Neural crest cell (in vitro differentiated cells): ENCODE data around the gene TARS3. TPM values are rescaled to one million over a fixed set of nuclear protein-coding genes. Genes with fewer than 3 reads are reported as not detected.

Experiments used
- DNase-seq: peaks from one replicate; pipeline ENCODE4 v3.0.0; 2021; ENCODE audit warnings: low read depth, mixed read lengths, low spot score
- H3K27ac Mint-ChIP-seq: one replicate; pipeline ENCODE4 v1.8.0; 2021; ENCODE audit warnings: mild to moderate bottlenecking, mixed read lengths; ENCODE audit not compliant: unreplicated experiment
- H3K27me3 Mint-ChIP-seq: 2 replicates; pipeline ENCODE4 v1.8.0; 2021; ENCODE audit warnings: low read depth, mild to moderate bottlenecking, mixed read lengths
- H3K36me3 Mint-ChIP-seq: 2 replicates; pipeline ENCODE4 v1.8.0; 2021; ENCODE audit warnings: low read depth, mild to moderate bottlenecking, mixed read lengths
- H3K4me1 Mint-ChIP-seq: 2 replicates; pipeline ENCODE4 v1.8.0; 2021; ENCODE audit warnings: mixed read lengths
- H3K4me3 Mint-ChIP-seq: one replicate; pipeline ENCODE4 v1.8.0; 2021; ENCODE audit warnings: mild to moderate bottlenecking, mixed read lengths
- H3K9me3 Mint-ChIP-seq: 2 replicates; pipeline ENCODE4 v1.8.0; 2021; ENCODE audit warnings: mixed read lengths
- total RNA-seq: library from RNA; stranded (reverse); gene quantifications from 2 replicates; pipeline ENCODE4 v1.2.1, GENCODE V29; 2021
- TF ChIP-seq, protein P1 (sequence below): fragments of 200-600 bp; sonication (generic); conservative IDR thresholded peaks from 2 replicates; pipeline ENCODE4 v1.5.0; 2021; ENCODE audit warnings: antibody characterized with exemption, mild to moderate bottlenecking

The TARS3 gene
- total RNA-seq, 1 donor from 2014 or later, result 18.1 TPM

DNA sequence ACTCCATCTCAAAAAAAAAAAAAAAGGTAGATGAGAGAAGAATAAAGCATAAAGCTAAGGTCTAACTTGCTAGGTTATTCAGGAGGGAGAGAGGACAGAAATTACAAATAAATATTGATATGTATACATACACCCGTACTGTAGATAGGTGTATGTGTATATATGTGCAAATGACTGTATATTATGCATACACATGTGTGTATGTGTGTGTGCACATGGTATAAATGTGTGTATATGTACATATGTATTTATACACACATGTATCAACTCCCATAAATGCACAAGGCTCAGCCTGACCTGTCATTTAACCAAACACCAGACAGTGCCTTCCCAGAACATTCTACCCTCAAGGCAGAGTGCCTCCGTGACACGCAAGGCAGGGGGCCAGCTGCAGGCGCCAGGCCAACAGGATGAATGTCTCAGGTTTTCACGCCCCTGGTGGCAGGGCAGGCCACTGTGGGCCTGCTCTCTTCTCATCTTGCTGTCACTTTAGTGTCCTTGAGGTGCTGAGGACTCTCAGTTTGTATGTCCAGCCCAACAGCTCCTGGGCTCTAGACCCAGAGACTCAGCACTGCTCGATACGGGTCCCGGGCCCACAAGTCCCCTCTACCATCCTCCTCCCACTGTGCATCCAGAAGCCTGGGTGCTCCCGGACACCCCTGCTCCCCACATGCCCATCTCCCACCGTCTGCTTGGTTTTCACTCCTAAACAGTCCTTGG lies 112.5 kb downstream of the TARS3 start:
- TF ChIP-seq, protein P1, sequence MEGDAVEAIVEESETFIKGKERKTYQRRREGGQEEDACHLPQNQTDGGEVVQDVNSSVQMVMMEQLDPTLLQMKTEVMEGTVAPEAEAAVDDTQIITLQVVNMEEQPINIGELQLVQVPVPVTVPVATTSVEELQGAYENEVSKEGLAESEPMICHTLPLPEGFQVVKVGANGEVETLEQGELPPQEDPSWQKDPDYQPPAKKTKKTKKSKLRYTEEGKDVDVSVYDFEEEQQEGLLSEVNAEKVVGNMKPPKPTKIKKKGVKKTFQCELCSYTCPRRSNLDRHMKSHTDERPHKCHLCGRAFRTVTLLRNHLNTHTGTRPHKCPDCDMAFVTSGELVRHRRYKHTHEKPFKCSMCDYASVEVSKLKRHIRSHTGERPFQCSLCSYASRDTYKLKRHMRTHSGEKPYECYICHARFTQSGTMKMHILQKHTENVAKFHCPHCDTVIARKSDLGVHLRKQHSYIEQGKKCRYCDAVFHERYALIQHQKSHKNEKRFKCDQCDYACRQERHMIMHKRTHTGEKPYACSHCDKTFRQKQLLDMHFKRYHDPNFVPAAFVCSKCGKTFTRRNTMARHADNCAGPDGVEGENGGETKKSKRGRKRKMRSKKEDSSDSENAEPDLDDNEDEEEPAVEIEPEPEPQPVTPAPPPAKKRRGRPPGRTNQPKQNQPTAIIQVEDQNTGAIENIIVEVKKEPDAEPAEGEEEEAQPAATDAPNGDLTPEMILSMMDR, result no peak
- H3K4me1 Mint-ChIP-seq, result peaks cover 48% of the 10 kb centered on the region
- H3K9me3 Mint-ChIP-seq, result no peaks in the 10 kb centered on the region
- no peak overlapping the region for H3K27ac Mint-ChIP-seq
- H3K4me3 Mint-ChIP-seq, result no peak overlapping the region
- no peaks in the 10 kb centered on the region for H3K36me3 Mint-ChIP-seq
- H3K27me3 Mint-ChIP-seq, result no peaks in the 10 kb centered on the region
- no peak for DNase-seq

DNA sequence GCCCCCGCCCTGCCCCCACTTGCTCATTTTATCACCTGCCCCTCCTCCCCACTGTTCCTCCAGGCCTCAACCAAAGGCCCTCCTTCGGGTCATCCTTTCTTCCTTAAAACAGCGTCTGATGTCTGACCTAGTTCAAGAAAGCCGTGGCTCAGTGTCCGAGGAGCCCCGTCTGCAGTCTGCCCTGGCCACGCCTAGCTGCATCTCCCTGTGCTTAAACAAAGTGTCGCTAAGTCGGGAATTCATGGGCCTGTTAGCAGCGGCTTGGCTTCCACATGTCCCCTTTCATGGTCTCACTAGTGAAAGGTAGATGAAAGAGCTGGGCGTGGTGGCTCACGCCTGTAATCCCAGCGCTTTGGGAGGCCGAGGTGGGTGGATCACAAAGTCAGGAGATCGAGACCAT lies 113.3 kb downstream of the TARS3 start:
- TF ChIP-seq, protein P1, result no peak
- H3K27ac Mint-ChIP-seq, result no peak overlapping the region
- H3K4me1 Mint-ChIP-seq, result peaks cover 40% of the 10 kb centered on the region
- H3K27me3 Mint-ChIP-seq, result no peaks in the 10 kb centered on the region
- no peaks in the 10 kb centered on the region for H3K9me3 Mint-ChIP-seq
- H3K36me3 Mint-ChIP-seq, result no peaks in the 10 kb centered on the region
- H3K4me3 Mint-ChIP-seq, result no peak overlapping the region
- no peak for DNase-seq

DNA sequence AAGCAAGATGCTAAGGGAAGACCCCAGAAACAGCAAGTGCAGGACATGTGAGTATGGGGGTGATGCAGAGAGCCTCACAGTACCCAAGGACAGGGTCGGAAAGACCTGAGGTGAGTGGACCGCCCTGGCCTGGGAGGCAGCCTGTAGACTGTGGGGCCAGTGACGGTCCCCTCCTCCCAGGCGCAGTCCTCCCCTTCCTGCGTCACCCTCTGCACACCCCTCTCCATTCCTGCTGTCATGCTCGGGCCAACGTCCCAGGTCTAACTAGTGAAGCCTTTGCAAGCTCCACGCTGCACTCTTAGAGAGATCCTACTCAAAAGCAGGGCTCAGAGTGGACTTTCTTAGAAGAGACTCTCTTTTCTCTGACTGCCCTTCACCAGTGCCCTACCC lies 113.7 kb downstream of the TARS3 start:
- H3K27ac Mint-ChIP-seq, result peak overlapping the region; percentile 43

DNA sequence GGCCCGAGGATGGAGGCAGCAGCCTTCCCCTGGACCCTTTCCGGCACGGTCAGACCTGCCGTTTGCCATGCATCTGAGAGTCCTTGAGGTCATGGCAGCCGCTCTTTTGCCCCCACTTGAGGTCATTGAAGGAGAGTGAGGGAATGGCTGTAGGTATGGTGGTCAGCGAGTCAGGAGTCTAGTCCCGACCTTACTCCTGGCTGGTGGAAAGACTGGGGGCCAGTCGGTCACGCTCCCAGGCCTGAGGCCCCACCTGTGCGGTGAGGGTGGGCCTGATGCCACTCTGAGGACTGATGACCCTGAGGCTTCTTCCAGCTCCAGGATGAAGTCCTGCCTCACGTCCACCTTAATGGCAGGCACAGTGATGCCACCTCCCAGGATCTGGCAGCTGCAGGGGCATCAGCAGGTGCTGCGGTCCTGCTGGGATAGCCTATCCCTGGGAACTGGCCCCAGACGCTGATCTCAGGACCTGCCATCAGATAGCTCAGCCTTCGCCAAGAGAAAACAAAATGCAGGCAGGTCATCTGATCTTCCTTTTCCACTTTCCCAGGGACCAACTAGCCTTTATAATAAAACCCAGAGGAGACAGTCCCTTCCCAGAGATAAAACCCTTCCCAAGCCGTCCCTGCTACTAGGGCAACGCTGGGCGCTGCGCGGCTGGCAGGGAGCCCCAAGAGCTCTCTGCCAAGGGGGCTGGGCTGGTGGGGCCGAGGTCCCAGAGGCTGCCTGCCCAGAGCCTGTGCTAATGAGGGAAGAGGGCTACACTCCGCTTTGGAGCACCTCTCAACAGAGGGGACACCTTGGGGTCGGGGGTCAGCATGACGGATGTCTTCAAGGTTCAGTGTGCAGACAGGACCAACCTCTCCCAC lies 114.3 kb downstream of the TARS3 start:
- peaks cover 33% of the 10 kb centered on the region for H3K4me1 Mint-ChIP-seq

More for the DNA sequence above, 113.7 kb downstream of the TARS3 start:
- Mint-ChIP-seq H3K4me1 (peaks cover 36% of the 10 kb centered on the region), H3K9me3 (no peaks in the 10 kb centered on the region), H3K27me3 (no peaks in the 10 kb centered on the region), H3K4me3 (no peak overlapping the region), H3K36me3 (no peaks in the 10 kb centered on the region)
- DNase-seq, result no peak
- TF ChIP-seq, protein P1, result no peak

DNA sequence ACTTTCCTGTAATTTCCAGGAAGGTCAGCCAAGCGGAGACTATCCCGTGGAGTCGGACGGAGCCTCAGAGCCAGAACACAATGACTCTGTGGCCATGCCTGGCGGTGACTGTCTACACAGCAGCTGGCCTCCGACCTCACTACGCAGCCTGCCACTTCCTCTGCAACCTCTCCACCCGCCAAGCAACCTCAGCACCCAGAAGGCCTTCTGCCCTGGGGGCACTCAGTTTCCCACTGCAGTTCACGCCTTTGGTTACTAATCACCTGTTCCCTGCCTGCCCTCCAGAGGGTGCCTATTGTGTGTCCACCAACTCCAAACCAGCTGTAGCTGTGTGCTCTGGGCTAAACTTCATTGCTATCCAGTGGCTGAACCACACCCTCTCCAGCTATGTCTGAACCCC lies 116.1 kb downstream of the TARS3 start:
- H3K4me3 Mint-ChIP-seq, result no peak overlapping the region
- no peaks in the 10 kb centered on the region for H3K36me3 Mint-ChIP-seq
- TF ChIP-seq, protein P1, result no peak
- H3K9me3 Mint-ChIP-seq, result peaks cover 2% of the 10 kb centered on the region
- no peak overlapping the region for H3K27ac Mint-ChIP-seq
- H3K27me3 Mint-ChIP-seq, result peaks cover 9% of the 10 kb centered on the region
- DNase-seq, result no peak
- H3K4me1 Mint-ChIP-seq, result peaks cover 17% of the 10 kb centered on the region

More for the DNA sequence above, 114.3 kb downstream of the TARS3 start:
- Mint-ChIP-seq H3K27me3 (peaks cover 1% of the 10 kb centered on the region), H3K4me3 (no peak overlapping the region), H3K9me3 (no peaks in the 10 kb centered on the region), H3K27ac (peak overlapping the region; percentile 43), H3K36me3 (no peaks in the 10 kb centered on the region)
- no peak for DNase-seq
- TF ChIP-seq, protein P1, result no peak
